C4-2B (cell line): ENCODE results near the gene MAML1.

ENCODE experiments used
- H3K27ac ChIP-seq: fragments of 450-650 bp; 2 replicates; pipeline ENCODE4 v1.5.1; 2017
- CTCF ChIP-seq: fragments of 450-650 bp; conservative IDR thresholded peaks from 2 replicates; pipeline ENCODE4 v1.5.1; 2017; ENCODE audit warnings: mild to moderate bottlenecking
- ZFX ChIP-seq: fragments of 450-650 bp; IDR thresholded peaks from 2 replicates; pipeline ENCODE4 v1.6.1; 2017

Gene MAML1

GRCh38 chr5:179773686-179774040, 41.0 kb downstream of the MAML1 start:
- no peak overlapping the region for H3K27ac ChIP-seq

GRCh38 chr5:179774442-179774841, 41.8 kb downstream of the MAML1 start:
- no peak for TF ChIP-seq CTCF
- TF ChIP-seq ZFX = no peak
- no peak overlapping the region for H3K27ac ChIP-seq

More at GRCh38 chr5:179773686-179774040, 41.0 kb downstream of the MAML1 start:
- TF ChIP-seq CTCF = no peak
- TF ChIP-seq ZFX = no peak

GRCh38 chr5:179776411-179776938, 43.9 kb downstream of the MAML1 start:
- H3K27ac ChIP-seq = no peak overlapping the region
- TF ChIP-seq CTCF = no peak
- no peak for TF ChIP-seq ZFX

GRCh38 chr5:179777456-179777855, 44.8 kb downstream of the MAML1 start:
- TF ChIP-seq CTCF (no peak), ZFX (no peak)
- peak overlapping the region; percentile 13 for H3K27ac ChIP-seq

- TF ChIP-seq CTCF = no peak
- TF ChIP-seq ZFX = no peak
- peak overlapping the region; percentile 13 for H3K27ac ChIP-seq
Observed at GRCh38 chr5:179777909-179778308, 45.3 kb downstream of the MAML1 start.

GRCh38 chr5:179778591-179778990, 46.0 kb downstream of the MAML1 start:
- TF ChIP-seq ZFX (no peak), CTCF (no peak)
- no peak overlapping the region for H3K27ac ChIP-seq

- no peak overlapping the region for H3K27ac ChIP-seq
- no peak for TF ChIP-seq ZFX
- no peak for TF ChIP-seq CTCF
Observed at GRCh38 chr5:179779826-179780225, 47.2 kb downstream of the MAML1 start.
